Amniotic stem cell (primary cell): ENCODE data around the gene GPR26.
"Not testable (repeated sequence)": the region's sequence is repeated elsewhere in the genome, so short reads cannot be mapped to it uniquely, and the experiment has no call there.

Source experiments
- DNase-seq: peaks from one replicate; lab custom pipeline; 2025; lab: John Stamatoyannopoulos, UW

GPR26 gene

DNA sequence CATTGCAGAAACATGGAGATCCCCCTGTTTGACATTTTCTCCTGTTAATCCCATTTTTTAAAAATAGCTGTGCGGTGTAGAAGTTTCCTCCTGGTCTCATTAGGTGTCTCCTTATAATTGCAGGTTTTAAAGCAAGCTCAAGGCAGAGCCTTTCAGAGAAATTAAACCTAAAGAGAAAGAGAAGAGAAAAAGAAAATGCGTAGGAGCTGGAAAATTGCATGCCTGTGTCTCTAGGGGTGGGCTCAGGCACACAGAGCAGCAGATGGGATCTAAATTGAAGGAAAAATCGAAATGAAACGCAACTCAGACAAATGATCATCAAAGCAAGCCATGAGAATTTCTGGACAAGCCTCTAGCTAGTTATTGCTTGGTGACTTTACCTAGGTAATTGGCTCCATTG is 40.1 kb downstream of the GPR26 start:
- no peak for DNase-seq

DNA sequence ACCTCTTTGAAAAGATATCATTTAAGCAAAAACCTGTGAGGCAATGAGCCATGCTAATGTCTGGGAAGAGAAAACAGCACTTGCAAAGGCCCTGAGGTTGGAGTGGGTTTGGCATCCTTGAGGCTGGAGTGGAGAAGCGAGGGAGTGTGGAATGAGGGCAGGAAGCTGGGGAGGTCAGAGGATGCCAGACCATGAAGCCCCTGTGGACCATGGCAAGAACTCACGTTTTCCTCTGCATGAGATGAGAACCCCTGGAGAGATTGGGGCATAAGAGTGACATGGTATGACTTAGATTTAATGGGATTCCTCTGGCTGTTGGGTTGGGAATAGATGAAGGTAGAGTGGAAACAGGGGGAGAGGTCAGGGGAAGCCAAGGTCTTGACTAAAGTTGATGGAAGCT is 49.4 kb downstream of the GPR26 start:
- no peak for DNase-seq

DNA sequence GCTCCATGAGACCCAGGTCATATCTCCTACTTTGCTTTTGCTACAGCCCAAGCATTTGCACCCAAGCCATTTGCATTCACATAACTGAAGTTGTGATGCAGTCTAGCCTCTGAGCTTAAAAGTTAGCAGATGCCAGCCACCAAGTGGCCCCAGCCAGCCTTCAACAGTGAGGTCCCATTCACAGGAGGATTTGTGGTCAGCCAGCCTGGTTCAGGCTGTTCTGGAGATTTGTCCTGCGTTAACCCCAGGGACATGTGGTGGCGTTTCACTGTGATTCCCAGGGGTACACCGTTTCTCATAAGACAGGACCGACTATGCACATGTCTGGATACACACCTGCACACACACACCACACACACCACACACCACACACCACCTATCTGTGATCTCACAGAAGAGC is 51.2 kb downstream of the GPR26 start:
- no peak for DNase-seq

DNA sequence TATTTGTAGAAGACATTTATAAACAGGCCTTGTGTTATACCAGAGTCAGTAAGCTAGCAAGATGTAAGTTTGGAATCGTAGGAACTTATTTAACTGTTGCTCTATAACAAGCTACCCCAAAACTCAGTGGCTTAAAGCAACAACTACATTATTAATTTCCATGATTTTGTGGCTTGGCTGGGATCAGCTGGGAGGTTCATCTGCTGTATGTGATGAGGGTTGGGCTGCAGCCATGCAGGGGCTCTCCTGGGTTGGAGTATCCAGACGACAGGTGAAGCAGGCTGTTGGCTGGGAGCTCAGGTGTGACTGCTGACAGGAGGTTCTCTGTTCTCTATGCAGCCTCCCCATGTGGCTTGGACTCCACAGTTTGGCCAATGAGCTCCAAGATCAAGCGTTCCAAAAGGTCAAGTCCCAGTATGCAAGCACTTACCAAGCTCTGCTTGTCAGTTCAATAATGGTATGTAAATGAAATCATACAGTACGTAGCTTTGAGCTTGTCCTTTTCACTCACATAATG is 52.4 kb downstream of the GPR26 start:
- no peak for DNase-seq

DNA sequence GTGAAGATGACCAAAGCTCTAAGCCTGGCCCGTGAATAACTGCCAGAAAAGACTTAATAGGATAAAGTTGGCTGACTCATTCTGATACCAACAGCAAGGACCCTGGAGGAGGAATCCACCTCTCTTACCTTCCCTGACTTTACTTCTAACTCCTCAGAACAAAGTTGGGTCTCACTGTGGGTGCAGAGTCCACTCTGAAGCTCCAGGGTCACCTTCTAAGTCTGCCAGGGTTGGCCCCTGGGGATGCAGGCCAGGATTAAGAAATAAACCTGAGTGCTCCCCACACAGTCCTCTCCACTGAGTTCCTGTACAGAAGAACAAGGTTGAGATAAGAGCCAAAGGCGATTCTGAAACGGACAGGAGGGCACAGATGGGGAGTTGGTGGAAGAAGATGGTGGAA is 54.4 kb downstream of the GPR26 start:
- DNase-seq: no peak

DNA sequence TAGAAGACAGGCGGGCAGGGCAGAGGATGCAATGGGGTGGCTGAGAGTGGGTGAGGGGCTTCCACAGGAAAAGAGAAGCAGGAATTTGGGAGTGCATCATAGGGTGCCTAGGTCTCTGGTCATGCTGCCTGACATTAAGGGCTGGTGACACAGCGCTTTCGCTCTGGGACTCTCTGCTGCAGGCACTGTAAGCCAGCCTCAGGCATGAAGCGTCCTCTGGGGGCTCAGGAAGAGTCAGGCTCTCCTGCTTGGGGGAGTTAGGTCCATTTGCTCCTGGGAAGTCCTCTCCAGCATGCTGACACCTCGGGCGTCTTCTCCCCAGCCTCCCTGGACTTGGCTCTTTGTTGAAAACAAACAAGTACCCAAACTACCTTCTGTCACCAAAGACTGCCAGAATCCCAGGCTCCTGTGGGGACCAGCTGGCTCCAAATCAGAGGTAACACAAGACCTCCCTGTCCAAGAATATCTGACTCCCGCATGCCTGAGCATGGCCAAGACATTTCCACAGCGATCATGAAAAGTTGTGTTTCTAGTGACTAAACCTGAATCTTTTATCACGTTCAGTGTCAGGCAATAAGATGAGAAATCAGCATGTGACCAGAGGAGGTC is 55.4 kb downstream of the GPR26 start:
- no peak for DNase-seq

DNA sequence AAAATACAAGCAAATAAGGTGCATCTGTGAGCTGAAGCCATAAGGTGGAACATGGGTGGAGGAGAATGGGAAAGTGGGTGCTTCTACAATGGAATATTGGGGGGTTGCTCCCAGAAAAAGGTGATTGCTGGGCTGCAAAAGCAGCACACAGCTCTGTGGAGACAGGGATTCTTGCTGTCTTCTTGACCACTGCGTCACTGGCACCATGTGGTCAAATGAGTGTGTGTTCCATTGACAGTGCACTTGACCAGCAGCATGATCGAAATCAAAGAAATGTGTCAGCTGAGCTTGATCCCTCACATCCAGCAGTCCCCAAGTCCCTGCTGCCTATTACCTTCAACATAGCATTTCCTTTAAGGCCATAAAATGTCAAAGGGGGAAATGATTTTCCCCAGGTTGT is 56.2 kb downstream of the GPR26 start:
- no peak for DNase-seq

DNA sequence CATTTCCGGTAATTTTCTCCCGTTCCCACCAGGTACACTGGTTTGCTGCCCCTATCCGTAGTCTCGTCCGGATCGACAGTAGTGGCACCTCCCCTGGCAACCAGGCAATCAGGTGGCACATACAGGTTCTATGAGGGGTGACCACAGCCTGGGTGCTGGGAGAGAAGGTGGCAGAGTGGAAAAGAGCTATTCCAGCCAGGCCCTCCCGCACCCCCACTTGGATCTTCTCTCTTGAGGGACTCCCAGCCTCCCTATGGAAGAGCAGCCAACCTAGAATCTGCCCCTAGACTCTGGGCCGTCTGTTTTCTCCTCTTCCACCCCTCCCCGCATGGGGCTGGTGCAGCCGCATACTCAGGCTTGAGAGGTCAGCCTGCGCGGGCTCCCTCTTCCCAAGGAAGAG is 58.6 kb downstream of the GPR26 start:
- DNase-seq: no peak

DNA sequence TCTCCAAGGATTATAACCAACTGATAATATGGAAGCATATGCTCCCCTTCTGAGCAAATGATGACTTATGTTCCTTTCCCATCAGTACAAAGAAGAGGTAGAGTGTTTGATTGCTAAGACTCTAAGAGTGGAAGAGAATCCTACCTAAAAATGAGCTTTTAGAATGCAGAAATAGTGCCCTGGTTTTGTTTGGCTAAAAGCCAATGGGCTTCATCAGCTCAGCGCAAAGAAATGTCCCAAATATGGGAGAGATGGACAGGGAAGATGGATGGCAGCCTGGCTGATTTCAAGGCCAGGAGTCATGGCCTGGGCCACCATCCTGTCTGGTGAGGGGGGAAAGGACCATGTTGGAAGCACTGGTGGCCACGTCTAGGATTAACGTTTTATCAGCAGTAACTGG is 60.2 kb downstream of the GPR26 start:
- no peak for DNase-seq

DNA sequence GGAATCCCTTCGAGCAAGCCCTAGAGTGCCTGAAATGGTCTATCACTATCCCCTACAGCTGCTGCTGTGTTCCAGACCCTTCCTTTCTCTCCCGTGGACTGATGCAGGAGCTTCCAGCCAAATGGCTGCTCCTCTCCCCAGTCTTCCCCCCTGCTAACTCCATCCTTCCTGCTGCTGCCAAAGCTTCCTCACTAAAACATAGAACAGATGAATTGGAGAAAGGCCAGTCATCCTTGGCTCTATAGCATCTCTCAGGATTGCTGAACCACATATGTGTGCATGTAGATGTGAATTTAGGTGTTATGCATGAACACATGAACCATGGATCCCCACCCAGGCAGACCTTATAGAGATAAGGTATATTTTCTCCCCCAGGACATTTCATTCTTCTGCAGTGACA is 60.7 kb downstream of the GPR26 start:
- DNase-seq: no peak

DNA sequence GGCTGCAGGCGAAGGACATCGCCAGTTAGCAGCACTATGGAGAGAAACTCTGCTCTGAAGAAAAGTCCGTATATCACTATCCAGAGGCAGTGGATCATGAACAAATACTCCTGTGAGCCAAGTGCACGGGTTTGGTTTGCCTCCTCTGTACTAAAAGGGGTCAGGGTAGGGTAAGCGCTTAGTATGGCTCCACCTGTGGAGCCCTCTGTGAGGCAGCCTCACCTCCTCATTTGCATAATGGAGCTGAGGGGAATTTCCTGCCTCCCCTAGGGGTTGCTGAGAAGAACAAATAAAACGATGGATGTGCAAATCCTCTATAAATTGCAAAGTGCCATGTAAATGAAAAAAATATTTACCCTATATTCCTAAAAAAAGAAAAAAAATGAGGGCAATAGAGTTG is 63.4 kb downstream of the GPR26 start:
- no peak for DNase-seq

DNA sequence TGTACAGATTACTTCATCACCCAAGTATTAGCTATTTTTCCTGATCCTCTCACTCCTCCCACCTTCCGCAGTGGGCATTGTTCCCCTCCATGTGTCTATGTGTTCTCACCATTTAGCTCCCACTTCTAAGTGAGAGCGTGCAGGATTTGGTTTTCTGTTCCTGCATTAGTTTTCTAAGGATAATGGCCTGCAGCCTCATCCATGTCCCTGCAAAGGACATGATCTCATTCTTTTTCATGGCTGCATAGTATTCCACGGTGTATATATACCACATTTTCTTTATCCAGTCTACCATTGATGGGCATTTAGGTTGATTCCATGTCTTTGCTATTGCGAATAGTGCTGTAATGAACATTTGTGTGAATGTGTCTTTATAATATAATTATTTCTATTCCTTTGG is 70.8 kb downstream of the GPR26 start:
- not testable (repeated sequence) for DNase-seq

DNA sequence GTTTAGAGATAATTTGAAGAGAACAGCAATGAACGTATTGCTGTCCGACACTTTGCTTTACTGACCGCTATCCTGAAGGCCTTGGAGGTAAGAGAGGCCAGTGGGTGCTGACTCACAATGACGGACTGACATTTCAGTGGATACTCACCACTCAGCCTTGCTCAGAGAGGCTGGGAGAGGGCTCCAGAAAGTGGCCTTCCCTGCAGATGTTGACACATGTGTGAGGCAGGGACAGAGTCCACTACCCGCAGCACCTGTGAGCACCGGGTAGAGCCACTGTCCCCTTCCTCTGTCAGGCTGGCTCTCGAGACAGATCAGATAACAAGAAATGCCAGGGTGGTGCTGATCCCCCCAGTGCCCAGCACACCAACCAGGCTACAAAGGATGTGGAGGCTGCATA is 75.0 kb downstream of the GPR26 start:
- no peak for DNase-seq

DNA sequence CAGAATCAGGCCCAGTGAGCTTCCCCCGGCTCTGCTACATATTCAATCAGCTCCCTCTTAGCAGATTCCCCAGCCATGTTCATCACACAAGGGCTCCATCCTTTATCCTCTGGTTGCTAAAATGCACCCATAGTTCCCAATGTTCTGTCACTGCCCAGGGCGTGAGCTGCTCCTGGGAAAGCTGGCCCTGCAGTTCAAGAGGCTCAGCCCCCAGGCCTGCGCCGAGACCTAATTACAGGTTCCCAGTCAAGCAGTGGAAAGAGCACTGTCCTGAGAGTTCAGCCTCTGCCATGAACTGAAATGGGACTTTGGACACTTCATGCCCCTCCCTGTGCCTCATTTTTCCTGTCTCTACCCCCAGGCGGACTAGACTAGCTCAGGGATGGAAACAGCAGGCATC is 75.6 kb downstream of the GPR26 start:
- no peak for DNase-seq

DNA sequence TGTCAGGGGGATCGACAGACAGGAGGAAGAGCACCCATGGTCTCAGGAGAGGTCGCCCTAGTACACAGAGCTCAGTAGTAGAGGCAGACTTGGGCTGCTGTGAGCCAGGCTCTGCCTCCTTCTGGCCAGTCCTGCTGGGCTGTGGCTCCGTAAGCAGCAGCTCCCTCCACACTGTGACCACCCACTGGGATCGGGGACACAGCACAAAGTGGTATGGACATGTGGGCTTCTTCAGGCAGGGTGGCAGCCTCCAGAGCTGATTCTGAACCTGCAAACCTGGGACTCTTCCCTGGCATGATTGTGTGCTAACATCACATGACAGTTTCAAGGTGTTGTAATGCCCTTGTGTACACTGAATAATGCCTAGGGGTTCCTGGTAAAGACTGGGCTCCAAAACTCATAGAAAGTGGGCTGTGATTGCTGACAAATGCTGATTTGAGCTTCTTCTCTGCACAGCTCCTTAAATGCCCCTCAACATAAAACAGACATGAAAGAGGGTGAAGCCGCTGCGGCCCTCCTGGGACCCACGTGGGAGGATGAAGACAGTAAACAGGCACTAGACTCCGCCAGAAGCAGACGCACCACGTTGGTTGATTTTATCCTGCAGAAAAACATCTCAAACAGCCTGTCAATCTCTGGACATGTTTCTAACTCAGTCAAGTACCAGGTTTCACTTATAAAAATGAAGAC is 76.7 kb downstream of the GPR26 start:
- no peak for DNase-seq

DNA sequence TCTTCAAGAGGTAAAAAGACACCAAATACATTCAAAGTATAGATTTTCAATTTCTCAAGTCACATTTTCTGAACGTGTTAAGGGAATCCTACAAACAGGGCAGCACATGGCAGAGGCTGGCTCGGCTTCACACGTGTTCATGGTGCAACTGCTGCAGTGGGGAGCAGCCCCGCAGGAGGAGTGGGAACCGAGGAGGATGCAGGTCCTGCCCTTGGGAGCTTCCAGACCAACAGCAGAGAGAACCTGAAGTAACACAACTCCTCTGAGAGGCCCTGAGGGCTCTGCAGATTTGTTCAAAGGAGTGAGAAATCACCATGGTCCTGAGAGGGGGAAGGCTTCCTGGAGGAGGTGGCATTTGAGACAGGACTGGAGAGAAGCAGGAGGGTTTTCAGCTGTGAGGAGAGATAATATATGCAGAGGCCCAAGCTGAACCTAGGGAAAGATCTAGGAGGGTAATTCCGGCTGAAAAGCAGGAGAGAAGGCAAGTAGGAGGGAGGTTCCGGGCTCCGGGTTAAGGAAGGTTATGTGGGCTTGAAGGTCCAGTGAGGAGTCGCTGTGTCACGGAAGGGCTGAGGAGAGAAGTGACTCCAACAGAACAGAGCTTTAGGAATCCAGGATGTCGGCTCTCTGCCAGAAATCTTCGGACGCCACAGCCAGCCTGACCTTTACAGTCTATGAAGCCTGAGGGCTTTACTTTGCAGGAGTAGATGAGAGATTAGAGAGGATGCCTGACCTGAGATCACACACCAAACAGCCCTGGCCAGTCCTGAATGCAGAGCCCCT is 77.5 kb downstream of the GPR26 start:
- DNase-seq: peak; percentile 40

DNA sequence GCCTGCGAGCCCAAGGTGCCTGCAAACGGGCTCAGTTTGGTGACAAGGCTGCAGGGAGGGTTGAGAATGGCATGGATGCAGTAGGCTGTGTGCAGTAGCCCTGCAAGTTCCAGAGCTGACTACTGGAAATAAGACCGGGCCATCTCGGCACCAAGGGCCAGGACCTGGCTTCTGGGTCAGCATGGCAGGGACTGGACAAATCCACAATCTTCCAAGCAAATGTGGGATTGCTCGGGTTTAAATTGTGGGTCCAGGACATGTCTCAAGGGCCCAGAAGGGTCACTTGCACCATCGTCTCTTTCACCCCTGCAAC is 78.0 kb downstream of the GPR26 start:
- no peak for DNase-seq
